ACC112 (cell line): Measurements from ENCODE around the gene C1orf116.

Experiments
- H2AFZ ChIP-seq: fragments of 200-600 bp; sonication (generic); one replicate; pipeline ENCODE4 v1.6.0; 2017; ENCODE audit warnings: antibody characterized with exemption, low read length; ENCODE audit not compliant: unreplicated experiment
- H3K27ac ChIP-seq: fragments of 200-600 bp; sonication (generic); 2 replicates; pipeline ENCODE4 v1.5.1; 2014; ENCODE audit warnings: low read depth, mild to moderate bottlenecking, antibody characterized with exemption, low read length, moderate library complexity
- H3K27me3 ChIP-seq: fragments of 200-600 bp; sonication (generic); 2 replicates; pipeline ENCODE4 v1.6.1; 2014; ENCODE audit warnings: mild to moderate bottlenecking, antibody characterized with exemption, low read length, moderate library complexity, mixed read lengths; ENCODE audit not compliant: insufficient read depth
- H3K36me3 ChIP-seq: fragments of 200-600 bp; sonication (generic); 2 replicates; pipeline ENCODE4 v1.6.1; 2016; ENCODE audit warnings: mild to moderate bottlenecking, antibody characterized with exemption, low read length, moderate library complexity, mixed read lengths; ENCODE audit not compliant: insufficient read depth
- H3K4me1 ChIP-seq: fragments of 200-600 bp; sonication (generic); one replicate; pipeline ENCODE4 v1.6.1; 2016; ENCODE audit warnings: low read length, mixed read lengths; ENCODE audit not compliant: insufficient read depth, unreplicated experiment, control insufficient read depth
- H3K4me3 ChIP-seq: fragments of 200-600 bp; sonication (generic); 2 replicates; pipeline ENCODE4 v1.5.1; 2014; ENCODE audit warnings: mild to moderate bottlenecking, low read depth, low read length
- H3K79me2 ChIP-seq: fragments of 200-600 bp; sonication (generic); one replicate; pipeline ENCODE4 v1.6.0; 2016; ENCODE audit warnings: low read length; ENCODE audit not compliant: control insufficient read depth, unreplicated experiment, insufficient read depth

Gene C1orf116

DNA sequence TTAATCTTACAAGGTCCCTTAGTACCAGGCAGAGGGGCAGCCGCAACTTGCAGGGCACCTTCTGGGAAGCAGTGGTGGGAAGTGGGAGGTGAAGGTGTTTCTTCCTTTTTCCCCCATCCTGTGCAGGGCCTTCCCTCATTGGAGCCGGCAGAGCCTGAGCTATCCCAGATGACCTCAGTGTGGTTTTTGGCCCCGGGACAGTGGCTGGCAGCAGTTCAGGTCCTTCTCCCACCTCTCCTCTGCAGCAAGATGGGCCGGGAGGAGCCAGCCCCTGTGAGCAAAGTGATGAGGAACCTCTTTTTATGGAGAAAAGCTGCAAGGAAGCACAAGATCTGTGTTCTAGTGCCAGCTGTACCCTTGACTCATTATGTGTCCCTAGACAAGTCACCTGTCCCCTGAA, 27.3 kb upstream of the C1orf116 start:
- H3K4me3 ChIP-seq = no peak overlapping the region
- H3K36me3 ChIP-seq = no peaks in the 10 kb centered on the region
- no peaks in the 10 kb centered on the region for H3K4me1 ChIP-seq
- no peaks in the 10 kb centered on the region for H3K79me2 ChIP-seq
- no peak overlapping the region for H2AFZ ChIP-seq
- no peak overlapping the region for H3K27ac ChIP-seq
- no peaks in the 10 kb centered on the region for H3K27me3 ChIP-seq

DNA sequence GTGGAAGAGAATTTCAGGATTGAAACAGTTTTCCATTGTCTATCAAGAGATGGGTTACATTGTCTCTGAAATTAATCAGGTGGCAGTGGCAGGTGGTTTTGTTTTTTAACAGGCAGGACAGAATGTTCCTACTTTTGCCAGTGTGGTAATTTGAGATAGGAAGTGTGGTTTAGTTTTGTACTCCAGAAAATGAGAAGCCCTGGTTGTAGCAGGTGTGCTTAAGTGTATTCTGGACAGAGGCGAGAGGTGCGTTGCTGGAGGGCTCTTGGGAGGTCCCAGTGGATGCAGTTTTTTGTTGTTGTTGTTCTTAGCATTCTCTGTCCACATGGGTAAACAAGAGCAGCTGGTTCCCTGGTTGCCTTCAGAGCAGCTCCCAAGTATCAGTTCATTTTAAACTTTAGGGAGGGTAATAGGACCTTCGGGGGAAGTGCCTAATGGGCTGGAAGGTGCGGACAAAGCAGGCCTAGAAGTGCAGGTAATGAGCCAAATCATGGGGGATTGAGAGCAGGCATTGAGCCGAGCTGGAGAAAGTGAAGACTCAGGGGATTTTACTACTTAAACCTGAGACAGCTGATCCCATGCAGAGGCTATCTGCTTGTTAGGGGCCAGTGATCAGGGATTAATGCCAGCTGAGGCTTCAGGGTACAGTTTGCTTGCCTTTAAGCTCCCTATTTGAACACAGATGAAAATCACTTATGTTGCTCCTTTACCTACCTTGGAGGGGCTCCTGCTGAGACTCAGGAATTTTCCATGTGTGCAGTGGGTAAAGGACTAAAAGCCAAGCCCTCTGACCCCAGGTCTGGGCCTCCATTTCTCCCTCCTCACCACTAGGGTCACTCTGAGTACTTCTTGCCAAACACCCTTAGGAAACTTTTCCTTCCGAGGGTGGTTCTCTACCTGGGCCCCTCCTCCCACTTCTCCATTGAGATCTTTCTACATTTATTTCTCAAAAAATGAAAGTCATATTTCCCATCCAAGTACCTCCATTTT, 26.6 kb upstream of the C1orf116 start:
- H3K4me3 ChIP-seq = no peak overlapping the region
- no peaks in the 10 kb centered on the region for H3K79me2 ChIP-seq
- no peak overlapping the region for H2AFZ ChIP-seq
- no peak overlapping the region for H3K27ac ChIP-seq
- H3K4me1 ChIP-seq = no peaks in the 10 kb centered on the region
- H3K36me3 ChIP-seq = no peaks in the 10 kb centered on the region
- H3K27me3 ChIP-seq = no peaks in the 10 kb centered on the region

DNA sequence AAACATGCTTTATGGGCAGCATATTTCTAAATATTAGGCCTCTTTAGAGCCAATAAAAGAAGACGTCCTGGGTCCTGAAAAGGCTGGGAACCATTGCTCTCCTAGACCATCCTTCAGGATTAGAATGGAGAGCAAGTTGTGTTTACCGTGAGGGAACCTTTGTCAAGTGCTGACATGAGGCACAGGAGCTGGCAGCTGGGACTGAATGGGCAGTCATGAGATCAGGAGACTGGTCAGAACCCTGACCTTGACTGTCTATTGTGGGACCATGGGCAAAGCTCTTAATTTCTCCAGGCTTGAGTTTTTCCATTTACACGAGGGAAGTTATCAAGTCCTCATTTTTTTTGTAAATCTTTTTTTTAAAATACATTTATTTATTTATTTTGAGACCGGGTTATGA, 25.7 kb upstream of the C1orf116 start:
- H2AFZ ChIP-seq = no peak overlapping the region
- no peaks in the 10 kb centered on the region for H3K36me3 ChIP-seq
- no peaks in the 10 kb centered on the region for H3K79me2 ChIP-seq
- no peaks in the 10 kb centered on the region for H3K4me1 ChIP-seq
- no peaks in the 10 kb centered on the region for H3K27me3 ChIP-seq
- no peak overlapping the region for H3K4me3 ChIP-seq
- H3K27ac ChIP-seq = no peak overlapping the region

DNA sequence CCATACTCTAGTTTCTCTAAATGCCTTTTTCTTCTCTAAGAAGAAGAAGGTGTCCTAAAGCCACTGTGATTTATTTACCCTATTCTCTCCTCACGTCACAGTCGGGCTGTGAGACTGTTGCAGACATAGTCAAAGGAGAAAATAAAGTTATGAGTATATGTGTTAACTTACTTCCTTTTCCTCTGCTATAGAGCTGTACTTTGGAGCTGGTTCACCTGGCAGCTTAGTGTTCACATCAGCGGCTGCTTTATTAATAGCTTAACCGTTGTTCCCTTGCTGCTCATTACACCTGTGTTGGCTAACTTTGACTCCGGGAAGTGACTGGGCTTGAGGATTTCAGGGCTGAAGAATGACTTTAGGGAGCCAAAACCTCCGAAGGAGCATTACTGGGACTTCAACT, 24.1 kb upstream of the C1orf116 start:
- H3K36me3 ChIP-seq = no peaks in the 10 kb centered on the region
- no peaks in the 10 kb centered on the region for H3K79me2 ChIP-seq
- H3K27ac ChIP-seq = no peak overlapping the region
- H3K27me3 ChIP-seq = no peaks in the 10 kb centered on the region
- no peak overlapping the region for H3K4me3 ChIP-seq
- H3K4me1 ChIP-seq = peaks cover 6% of the 10 kb centered on the region
- no peak overlapping the region for H2AFZ ChIP-seq

DNA sequence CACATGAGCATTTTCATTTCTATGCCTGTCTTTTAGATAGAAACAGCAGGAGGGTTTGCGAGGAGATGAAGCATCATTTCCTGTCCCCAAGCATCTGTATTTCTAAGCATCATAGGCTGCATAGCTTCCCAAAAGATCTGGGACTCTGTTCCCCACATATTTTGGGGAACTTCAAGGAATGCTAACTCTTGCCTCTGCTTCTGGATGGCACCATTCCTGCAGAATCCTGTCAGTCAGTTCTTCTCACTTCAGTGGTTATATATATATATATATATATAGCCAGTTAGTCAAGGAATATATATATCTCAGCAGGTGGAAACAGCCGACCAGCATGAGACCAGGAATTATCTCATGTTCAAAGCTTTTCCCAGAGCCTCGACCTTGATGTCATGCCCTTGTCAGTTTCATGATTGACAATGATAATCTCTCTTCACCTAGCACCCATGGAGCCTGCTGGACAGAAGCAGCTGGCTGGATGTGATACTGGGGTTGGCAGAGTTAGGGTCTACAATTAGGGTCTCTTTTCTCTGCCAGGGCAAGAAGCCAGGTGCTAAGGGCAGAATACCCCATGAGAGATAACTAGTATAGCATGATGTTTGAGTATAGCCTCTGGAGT, 22.9 kb upstream of the C1orf116 start:
- Histone ChIP-seq H2AFZ (no peak overlapping the region), H3K4me3 (no peak overlapping the region), H3K79me2 (peaks cover 3% of the 10 kb centered on the region), H3K27ac (no peak overlapping the region), H3K36me3 (no peaks in the 10 kb centered on the region), H3K27me3 (no peaks in the 10 kb centered on the region), H3K4me1 (peaks cover 11% of the 10 kb centered on the region)

DNA sequence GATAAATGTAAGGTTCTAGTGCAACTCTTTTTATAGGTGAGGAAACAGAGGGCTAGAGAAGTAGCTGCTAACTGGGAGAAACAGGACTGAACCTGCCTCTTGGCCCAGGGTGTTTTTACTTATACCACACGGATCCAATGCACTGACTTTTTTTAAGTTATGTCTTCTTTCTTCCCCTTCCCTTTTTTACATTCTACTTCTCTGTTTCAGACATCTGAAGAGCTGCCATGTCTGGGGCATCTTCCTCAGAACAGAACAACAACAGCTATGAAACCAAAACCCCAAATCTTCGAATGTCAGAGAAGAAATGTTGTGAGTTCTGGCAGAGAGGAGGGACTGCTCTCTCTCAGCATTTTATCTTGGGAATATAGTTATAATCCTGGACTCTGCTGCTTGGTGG, 21.9 kb upstream of the C1orf116 start:
- Histone ChIP-seq H3K79me2 (peaks cover 12% of the 10 kb centered on the region), H3K27me3 (no peaks in the 10 kb centered on the region), H3K4me1 (peaks cover 13% of the 10 kb centered on the region), H3K27ac (no peak overlapping the region), H3K36me3 (peaks cover under 1% of the 10 kb centered on the region; the same call in 1 of the 2 replicates), H2AFZ (no peak overlapping the region), H3K4me3 (no peak overlapping the region)

DNA sequence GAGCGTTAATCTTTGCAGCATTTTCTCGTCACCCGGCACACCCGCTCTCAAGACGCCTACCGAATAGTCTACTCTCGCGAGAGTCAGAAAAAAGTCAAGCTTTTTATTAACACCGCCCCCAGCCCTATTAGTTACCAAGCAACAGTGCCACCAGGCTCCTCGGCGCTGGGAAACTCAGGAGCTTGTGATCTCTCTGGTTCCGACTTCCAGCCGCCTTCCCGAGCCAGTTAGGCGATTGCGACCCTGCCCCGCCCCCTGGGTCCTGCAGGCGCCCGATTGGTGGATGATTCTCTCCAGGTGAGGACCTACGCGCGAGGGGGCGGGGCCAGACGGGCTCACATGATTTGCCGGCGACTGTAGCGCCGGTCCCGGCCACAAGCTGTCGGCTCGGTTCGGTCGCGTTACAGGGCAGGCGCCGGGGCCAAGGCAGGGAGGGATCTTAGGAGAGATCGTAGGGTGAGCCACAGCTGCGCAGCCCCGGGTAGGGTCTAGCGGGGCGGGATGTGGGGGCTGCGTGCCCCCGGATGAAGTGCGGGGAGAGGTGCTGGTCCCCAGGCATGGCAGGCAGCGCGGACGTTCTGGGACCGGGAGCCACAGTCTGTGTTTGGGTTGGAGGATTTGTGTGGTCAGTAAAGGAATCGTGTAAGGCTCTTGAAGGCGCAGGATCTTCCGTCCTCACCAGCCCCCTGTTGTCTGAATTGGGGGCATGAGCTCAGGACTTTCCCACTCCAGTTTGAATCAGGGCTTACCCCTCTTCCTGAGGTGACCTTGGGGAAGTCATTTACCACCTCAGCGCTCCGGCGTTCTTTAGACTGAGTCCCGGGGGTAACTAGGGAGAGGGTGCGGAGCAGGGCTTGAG, 20.6 kb upstream of the C1orf116 start, which contains the start of gene PFKFB2:
Gene PFKFB2 (plus strand): TSS at position 365 of the 859 bp plus-strand sequence. CDS start 1,443 bp downstream, outside the sequence.
- H2AFZ ChIP-seq = peak within 1 kb of the TSS; percentile 99
- H3K4me3 ChIP-seq = peak within 1 kb of the TSS; percentile 93
- peaks cover 23% of the 10 kb centered on the region for H3K4me1 ChIP-seq
- H3K36me3 ChIP-seq = peaks cover 14% of the 10 kb centered on the region; the same call in 1 of the 2 replicates
- no peaks in the 10 kb centered on the region for H3K27me3 ChIP-seq
- H3K27ac ChIP-seq = no peak within 1 kb of the TSS
- peaks cover 25% of the 10 kb centered on the region for H3K79me2 ChIP-seq

DNA sequence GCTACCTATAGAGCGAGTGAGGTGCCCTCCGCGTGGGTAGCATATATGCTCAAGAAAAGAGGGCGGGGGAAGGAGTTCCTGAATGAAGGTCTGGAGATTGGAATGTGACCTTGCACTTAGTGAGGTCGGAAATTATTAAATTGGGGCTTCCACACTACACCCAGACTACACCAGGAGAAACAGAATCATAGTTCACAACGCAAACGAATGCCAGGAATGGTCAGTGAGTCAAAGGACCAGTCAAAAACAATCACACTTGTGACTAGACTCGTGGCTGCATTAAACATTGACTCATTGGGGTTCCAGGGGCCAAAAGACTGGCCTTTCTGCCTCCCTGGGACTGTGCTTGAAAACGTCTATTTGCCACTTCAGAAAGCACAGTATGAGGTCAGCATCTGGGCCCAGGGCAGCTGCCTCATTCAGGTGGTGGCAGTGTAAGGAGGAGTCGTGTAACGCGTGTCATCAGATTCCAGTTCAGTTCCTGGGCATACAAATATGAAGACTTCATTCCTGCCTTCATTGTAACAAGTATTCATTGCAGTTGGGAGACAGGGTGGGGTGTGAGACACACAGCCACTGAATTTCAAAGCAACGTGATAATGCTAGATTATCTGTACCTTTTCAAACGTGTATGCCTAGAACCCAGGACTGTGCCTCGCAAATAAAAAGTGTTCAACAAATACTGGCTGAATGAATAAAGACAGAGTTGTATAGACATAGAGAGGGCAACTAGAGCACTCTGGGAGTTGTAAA, 18.8 kb upstream of the C1orf116 start, which contains the start of gene YOD1:
Gene YOD1 (minus strand): TSS at position 18 of the 753 bp plus-strand sequence. CDS start 178 bp downstream, outside the sequence.
- H3K27ac ChIP-seq = peak within 1 kb of the TSS; percentile 84
- peak within 1 kb of the TSS; percentile 99 for H2AFZ ChIP-seq
- H3K4me1 ChIP-seq = peaks cover 41% of the 10 kb centered on the region
- H3K4me3 ChIP-seq = peak within 1 kb of the TSS; percentile 93
- peaks cover 43% of the 10 kb centered on the region for H3K79me2 ChIP-seq
- no peaks in the 10 kb centered on the region for H3K27me3 ChIP-seq
- peaks cover 28% of the 10 kb centered on the region for H3K36me3 ChIP-seq

DNA sequence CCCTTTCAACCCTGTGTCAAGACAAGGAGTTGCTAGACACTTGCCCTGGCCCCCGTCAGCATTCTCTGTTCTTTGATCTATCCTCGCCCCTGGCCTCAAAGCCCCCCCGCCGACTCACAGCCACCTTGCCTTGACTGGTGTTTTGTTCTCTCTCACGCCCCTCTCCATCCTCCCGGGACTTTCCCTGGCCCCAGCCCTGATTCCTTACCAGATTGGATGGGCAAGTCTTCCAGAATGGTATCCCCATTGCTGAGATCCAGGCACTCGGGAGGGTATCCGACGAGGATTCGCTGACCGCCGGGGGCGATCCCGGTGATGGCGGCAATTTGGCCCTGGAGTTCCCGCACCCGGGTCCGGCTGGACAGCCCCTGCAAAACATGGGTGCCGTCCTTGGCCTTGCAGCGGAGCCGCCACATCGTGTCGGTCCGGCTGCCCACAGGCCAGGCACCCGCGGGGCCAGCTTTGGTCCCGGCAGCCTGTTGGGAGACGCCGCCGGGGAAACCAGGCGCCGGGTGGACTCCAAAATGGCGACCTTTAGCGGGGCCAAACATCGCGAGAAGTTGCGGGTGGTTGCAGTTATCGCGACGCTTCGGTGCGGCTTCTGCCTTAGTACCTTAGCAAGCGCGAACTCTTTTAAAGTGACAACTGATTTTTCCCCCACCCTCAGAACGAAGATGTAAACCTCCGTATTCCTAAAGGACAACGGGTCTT, 18.1 kb upstream of the C1orf116 start:
- H2AFZ ChIP-seq = peak overlapping the region; percentile 99
- H3K36me3 ChIP-seq = peaks cover 31% of the 10 kb centered on the region
- H3K4me1 ChIP-seq = peaks cover 43% of the 10 kb centered on the region
- H3K79me2 ChIP-seq = peaks cover 51% of the 10 kb centered on the region
- H3K4me3 ChIP-seq = peak overlapping the region; percentile 93
- H3K27ac ChIP-seq = peak overlapping the region; percentile 84
- H3K27me3 ChIP-seq = no peaks in the 10 kb centered on the region
